ENCODE data around the gene EXD1. TPM values are rescaled to one million over a fixed set of nuclear protein-coding genes. Genes with fewer than 3 reads are reported as not detected.
"Not testable (repeated sequence)": the region's sequence is repeated elsewhere in the genome, so short reads cannot be mapped to it uniquely, and the experiment has no call there.

The EXD1 gene
- total RNA-seq, 1 donor from 2014 or later, result not detected

DNA sequence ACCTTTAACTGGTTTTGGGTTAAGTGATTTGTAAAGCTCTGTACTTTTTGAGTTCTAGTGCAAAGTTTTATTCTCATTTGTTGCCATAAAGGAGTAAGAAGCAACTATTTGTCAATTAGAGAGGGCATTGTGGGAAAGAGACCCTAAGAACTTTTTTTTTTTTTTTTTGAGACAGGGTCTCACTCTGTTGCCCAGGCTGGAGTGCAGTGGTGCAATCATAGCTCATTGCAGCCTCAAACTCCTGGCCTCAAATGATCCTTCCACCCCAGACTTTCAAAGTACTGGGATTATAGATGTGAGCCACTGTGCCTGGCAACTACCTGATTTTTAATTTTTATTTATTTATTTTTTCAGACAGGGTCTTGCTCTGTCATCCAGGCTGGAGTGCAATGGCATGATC lies 5.4 kb upstream of the EXD1 start:
- DNase-seq (ENCODE audit: low read depth, low spot score), result no peak
- TF ChIP-seq, protein P1, sequence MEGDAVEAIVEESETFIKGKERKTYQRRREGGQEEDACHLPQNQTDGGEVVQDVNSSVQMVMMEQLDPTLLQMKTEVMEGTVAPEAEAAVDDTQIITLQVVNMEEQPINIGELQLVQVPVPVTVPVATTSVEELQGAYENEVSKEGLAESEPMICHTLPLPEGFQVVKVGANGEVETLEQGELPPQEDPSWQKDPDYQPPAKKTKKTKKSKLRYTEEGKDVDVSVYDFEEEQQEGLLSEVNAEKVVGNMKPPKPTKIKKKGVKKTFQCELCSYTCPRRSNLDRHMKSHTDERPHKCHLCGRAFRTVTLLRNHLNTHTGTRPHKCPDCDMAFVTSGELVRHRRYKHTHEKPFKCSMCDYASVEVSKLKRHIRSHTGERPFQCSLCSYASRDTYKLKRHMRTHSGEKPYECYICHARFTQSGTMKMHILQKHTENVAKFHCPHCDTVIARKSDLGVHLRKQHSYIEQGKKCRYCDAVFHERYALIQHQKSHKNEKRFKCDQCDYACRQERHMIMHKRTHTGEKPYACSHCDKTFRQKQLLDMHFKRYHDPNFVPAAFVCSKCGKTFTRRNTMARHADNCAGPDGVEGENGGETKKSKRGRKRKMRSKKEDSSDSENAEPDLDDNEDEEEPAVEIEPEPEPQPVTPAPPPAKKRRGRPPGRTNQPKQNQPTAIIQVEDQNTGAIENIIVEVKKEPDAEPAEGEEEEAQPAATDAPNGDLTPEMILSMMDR (conservative IDR thresholded peaks at IDR 0.05), result no peak
- H3K4me1 Mint-ChIP-seq, result peaks cover 20% of the 10 kb centered on the region
- H3K36me3 Mint-ChIP-seq (ENCODE audit: low read depth), result no peaks in the 10 kb centered on the region
- H3K9me3 Mint-ChIP-seq, result no peaks in the 10 kb centered on the region
- no peaks in the 10 kb centered on the region for H3K27me3 Mint-ChIP-seq (ENCODE audit: low read depth)
- H3K4me3 Mint-ChIP-seq, result no peak overlapping the region
- H3K27ac Mint-ChIP-seq (ENCODE audit: unreplicated experiment), result no peak overlapping the region

DNA sequence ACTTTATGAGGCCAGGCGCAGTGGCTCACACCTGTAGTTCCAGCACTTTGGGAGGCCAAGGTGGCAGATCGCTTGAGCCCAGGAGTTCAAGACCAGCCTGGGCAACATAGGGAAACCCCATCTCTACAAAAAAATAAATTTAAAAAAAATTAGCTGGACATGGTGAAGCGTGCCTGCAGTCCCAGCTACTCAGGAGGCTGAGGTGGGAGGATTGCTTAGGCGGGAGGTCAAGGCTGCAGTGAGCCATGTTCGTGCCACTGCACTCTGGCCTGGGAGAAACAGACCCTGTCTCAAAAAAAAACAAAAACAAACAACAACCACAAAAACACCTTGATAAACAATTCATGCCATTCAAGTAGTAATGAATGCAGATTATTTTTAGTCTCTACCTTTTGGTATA lies 4.7 kb upstream of the EXD1 start:
- not testable (repeated sequence) for H3K9me3 Mint-ChIP-seq; H3K4me3 Mint-ChIP-seq; DNase-seq (ENCODE audit: low read depth, low spot score); H3K27ac Mint-ChIP-seq (ENCODE audit: unreplicated experiment); H3K27me3 Mint-ChIP-seq (ENCODE audit: low read depth); H3K36me3 Mint-ChIP-seq (ENCODE audit: low read depth)
- peaks cover 26% of the 10 kb centered on the region for H3K4me1 Mint-ChIP-seq

DNA sequence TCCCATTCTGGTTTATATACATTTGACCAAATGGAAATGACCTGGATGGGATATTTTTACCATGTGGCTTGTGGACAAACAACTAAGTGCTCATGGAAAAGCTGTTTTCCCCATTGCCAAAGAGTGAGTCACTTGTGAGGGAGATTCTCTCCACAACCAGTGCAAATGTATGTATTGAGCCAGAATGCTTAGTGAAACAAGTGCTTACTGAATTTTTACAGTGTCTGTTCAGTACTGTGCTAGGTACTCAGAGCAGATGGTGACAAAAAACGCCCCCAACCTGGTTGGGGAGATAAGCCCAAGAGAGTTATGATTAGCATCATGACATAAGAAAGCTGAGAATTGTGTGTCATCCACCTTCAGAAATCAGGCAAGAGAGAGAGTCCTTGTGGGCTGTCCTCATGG lies 2.8 kb upstream of the EXD1 start:
- TF ChIP-seq, protein P1 (conservative IDR thresholded peaks at IDR 0.05), result no peak
- peaks cover 26% of the 10 kb centered on the region for H3K4me1 Mint-ChIP-seq
- H3K4me3 Mint-ChIP-seq, result peak overlapping the region; percentile 78
- no peaks in the 10 kb centered on the region for H3K9me3 Mint-ChIP-seq
- H3K36me3 Mint-ChIP-seq (ENCODE audit: low read depth), result no peaks in the 10 kb centered on the region
- no peak overlapping the region for H3K27ac Mint-ChIP-seq (ENCODE audit: unreplicated experiment)
- no peak for DNase-seq (ENCODE audit: low read depth, low spot score)
- peaks cover 2% of the 10 kb centered on the region for H3K27me3 Mint-ChIP-seq (ENCODE audit: low read depth)

DNA sequence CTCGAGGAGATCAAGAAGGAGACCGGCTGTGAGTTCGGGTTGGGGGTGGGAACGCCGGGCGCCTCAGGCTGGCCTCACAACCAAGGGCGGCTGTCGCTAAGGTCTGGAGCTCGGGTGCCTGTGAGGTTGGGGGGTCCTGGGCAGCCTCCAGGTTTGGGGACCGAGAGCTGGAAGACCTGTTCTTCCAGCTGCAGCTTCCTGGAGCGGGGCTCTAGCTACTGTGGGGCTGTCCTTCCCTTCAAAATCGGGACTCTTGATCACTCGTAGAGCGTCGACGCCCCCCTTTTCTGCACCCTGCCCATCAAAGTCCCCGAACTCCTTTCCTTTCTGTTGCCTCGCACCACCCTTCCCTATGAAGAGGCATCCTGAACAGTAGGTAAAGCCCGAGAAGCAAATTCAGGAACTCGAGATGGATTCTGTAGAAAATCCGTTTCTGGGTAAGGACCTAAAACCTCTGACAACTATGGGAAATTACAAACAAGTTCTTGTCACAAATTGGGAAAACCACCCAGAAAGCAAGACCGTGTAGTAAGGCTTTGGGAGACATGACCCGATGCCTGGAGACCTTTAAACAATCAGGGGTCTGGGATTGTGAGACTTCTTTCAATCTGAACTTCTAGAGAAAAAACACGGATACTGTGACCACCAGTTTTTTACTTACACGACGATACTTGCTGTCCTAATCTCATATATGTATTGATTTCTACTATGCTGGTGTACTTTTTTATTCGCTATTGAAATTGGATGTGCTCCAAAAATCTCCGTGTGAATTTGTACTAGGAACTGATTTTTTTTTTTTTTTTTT lies 1.1 kb upstream of the EXD1 start:
- Mint-ChIP-seq H3K36me3 (ENCODE audit: low read depth) (no peaks in the 10 kb centered on the region), H3K27me3 (ENCODE audit: low read depth) (peaks cover 9% of the 10 kb centered on the region), H3K9me3 (no peaks in the 10 kb centered on the region), H3K4me3 (peak overlapping the region; percentile 95), H3K27ac (ENCODE audit: unreplicated experiment) (peak overlapping the region; percentile 95), H3K4me1 (peaks cover 26% of the 10 kb centered on the region)
- TF ChIP-seq, protein P1 (conservative IDR thresholded peaks at IDR 0.05), result no peak
- no peak for DNase-seq (ENCODE audit: low read depth, low spot score)

DNA sequence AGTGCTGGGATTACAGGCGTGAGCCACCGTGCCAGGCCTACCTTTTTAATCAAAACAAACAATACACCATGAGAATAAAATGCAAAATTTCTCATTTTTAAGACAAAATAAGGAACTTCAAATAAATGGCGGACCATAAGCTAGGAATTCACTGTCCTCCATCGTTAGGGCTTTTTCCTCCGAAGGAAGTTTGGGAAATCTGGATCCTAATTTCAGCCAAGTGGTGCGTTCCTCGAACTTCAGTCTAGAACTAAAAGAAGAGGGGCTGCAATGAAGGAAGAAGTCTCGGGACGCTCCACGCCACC lies 260 bp downstream of the EXD1 start:
- H3K4me3 Mint-ChIP-seq, result peak overlapping the region; percentile 95
- no peak overlapping the region for H3K27ac Mint-ChIP-seq (ENCODE audit: unreplicated experiment)
- TF ChIP-seq, protein P1 (conservative IDR thresholded peaks at IDR 0.05), result no peak

DNA sequence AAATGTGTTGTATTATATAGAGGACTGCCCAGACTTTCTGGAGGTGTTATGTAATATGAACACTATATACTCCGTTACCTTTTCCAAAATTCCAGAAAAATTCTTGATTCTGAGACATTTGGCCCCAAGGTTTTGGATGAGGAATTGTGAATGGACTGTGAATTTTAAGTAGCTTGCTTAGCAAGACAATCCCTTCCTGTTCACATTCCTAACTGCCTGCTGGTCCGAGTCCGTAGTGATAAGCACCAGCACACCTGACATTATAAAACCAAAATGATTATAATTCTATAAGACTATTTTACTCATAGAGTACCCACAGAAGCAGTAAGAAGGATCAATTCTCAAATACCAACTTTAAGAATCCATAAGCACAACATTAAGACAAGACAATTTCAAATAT lies 11.2 kb downstream of the EXD1 start:
- H3K27me3 Mint-ChIP-seq (ENCODE audit: low read depth), result peaks cover 45% of the 10 kb centered on the region
- H3K27ac Mint-ChIP-seq (ENCODE audit: unreplicated experiment), result no peak overlapping the region
- H3K36me3 Mint-ChIP-seq (ENCODE audit: low read depth), result no peaks in the 10 kb centered on the region
- H3K9me3 Mint-ChIP-seq, result no peaks in the 10 kb centered on the region
- TF ChIP-seq, protein P1 (conservative IDR thresholded peaks at IDR 0.05), result no peak
- H3K4me3 Mint-ChIP-seq, result no peak overlapping the region
- no peaks in the 10 kb centered on the region for H3K4me1 Mint-ChIP-seq
- DNase-seq (ENCODE audit: low read depth, low spot score), result no peak

More for the DNA sequence above, 260 bp downstream of the EXD1 start:
- Mint-ChIP-seq H3K36me3 (ENCODE audit: low read depth) (no peaks in the 10 kb centered on the region), H3K4me1 (peaks cover 26% of the 10 kb centered on the region), H3K9me3 (no peaks in the 10 kb centered on the region), H3K27me3 (ENCODE audit: low read depth) (peaks cover 10% of the 10 kb centered on the region)
- no peak for DNase-seq (ENCODE audit: low read depth, low spot score)
